Fibroblast of the aortic adventitia (primary cell): ENCODE data around the gene LINC00305. TPM values are rescaled to one million over a fixed set of nuclear protein-coding genes. Genes with fewer than 3 reads are reported as not detected.

Source experiments
- DNase-seq: peaks from one replicate; pipeline ENCODE4 v3.0.0-alpha.2; 2010; ENCODE audit warnings: low read depth
- H3K4me3 ChIP-seq: 2 replicates; pipeline ENCODE4 v1.5.1; 2011; ENCODE audit warnings: low read depth, mild to moderate bottlenecking, control low read depth, low read length, moderate library complexity
- CTCF ChIP-seq: IDR thresholded peaks from 2 replicates; pipeline ENCODE4 v1.5.1; 2011; ENCODE audit warnings: mild to moderate bottlenecking, low read length, control low read depth, inconsistent platforms; ENCODE audit not compliant: insufficient read depth
- total RNA-seq: library from RNA; depleted of rRNA; stranded (reverse); fragments of >200 nt; gene quantifications from 2 replicates; pipeline ENCODE4 v1.2.3, GENCODE V29; 2012; ENCODE audit warnings: low replicate concordance

Gene LINC00305
- total RNA-seq, 1 donor: not detected

GRCh38 chr18:64083916-64084315 lies 65.0 kb downstream of the LINC00305 start:
- H3K4me3 ChIP-seq: no peak overlapping the region
- no peak for DNase-seq
- TF ChIP-seq CTCF: no peak

- no peak overlapping the region for H3K4me3 ChIP-seq
- no peak for TF ChIP-seq CTCF
- DNase-seq: no peak
These were observed 66.4 kb downstream of the LINC00305 start for GRCh38 chr18:64082513-64082912.

DNA sequence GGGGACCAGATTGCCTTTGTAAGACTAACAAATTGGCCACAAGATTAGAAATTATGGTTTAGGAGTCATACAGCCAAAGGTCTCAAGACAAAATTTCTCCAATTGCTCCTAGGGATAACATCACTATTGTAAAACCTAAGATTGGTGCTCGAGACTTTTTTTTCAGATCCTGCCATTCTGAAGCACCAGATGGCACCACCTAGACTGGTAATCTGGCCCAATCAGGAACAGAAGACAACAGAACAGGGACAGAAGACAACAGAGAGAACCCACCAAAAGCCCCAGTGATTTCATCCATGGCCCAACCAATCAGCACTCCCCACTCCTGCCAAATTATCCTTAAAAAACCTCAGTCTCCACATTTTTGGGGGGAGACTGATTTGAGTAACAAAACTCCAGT lies 66.8 kb downstream of the LINC00305 start:
- H3K4me3 ChIP-seq: no peak overlapping the region
- DNase-seq: no peak
- no peak for TF ChIP-seq CTCF

DNA sequence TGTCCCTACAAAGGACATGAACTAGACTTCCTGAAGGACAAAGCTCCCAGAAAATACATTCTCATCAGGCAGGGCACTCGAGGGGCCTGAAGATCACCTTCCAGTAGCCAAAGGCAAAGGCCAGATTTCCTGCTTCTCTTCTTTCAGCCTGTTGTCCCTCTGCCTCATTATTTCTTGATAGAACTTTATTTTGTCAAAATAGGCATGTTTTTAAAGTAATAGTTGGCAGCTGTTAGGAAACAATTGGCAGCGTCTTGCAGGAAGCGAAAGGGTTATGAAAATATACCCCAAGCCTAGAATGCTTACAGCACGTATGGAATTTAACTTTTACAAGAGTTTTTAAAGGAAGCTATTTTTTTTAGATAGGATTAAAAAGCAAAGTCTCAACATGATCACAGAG lies 74.9 kb downstream of the LINC00305 start:
- no peak overlapping the region for H3K4me3 ChIP-seq
- no peak for TF ChIP-seq CTCF
- no peak for DNase-seq

DNA sequence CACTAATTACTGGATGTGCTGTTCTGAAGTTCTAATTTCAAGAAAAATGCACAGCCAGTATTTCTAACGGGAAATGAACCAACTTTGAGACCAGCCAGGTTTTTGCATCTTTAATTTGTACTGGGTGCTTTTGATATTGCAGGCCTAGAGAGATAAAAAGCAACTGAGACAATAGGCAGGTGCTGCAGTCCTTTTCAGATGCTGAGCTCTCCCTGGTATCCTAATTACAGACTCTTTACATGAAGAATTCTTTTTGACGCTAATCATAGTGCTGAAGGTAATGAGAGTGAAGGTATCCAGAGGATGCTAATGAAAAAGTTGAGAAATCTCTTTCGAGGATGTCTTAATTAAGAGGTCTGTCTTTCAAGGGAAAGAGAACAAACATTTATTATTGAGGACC lies 93.9 kb downstream of the LINC00305 start:
- DNase-seq: no peak
- H3K4me3 ChIP-seq: no peak overlapping the region
- TF ChIP-seq CTCF: no peak

DNA sequence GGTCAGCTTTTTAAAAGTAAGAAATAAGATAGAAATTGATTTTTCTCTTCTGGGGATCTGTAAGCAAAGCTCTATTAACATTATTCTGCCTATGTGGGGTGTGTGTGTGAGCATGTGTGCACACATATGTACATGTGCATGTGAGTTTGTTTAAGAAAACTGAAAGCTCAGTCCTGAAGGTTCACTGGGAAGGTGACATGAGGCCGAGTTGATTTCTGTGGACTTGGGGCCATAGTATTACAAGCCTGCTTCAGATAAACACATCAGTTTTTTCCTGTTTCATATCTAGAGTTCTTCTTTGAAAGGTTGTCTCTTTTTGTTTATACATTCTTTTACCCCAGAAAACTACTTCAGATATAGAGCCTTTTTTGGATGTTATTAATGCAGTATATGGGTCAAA lies 95.6 kb downstream of the LINC00305 start:
- TF ChIP-seq CTCF: no peak
- no peak for DNase-seq
- no peak overlapping the region for H3K4me3 ChIP-seq

- H3K4me3 ChIP-seq: no peak overlapping the region
- no peak for DNase-seq
- no peak for TF ChIP-seq CTCF
These were observed 96.1 kb downstream of the LINC00305 start for GRCh38 chr18:64052772-64053171.
